ENCODE measurements around the gene FAM180A. TPM values are rescaled to one million over a fixed set of nuclear protein-coding genes. Genes with fewer than 3 reads are reported as not detected.

The FAM180A gene
- total and polyA plus RNA-seq, 10 of the 15 experiments (the other 5 are each of a cell fraction or from before 2014, with no cell fraction given), result not detected

- RAD21 ChIA-PET (ENCODE audit: unreplicated experiment), result no interaction called here
- no peak for ATAC-seq
These were observed 43.7 kb upstream of the FAM180A start for GRCh38 chr7:135792363-135792668.

GRCh38 chr7:135791543-135792362 lies 43.1 kb upstream of the FAM180A start:
- ChIA-PET RAD21 (ENCODE audit: unreplicated experiment) (interaction anchor here (1.3 kb wide), 1 partner anchor 219 kb away, joined by 3 read pairs; no protein-coding TSS in a partner anchor), POLR2A (no interaction called here), SMC1A (ENCODE audit: uncharacterized antibody, unreplicated experiment) (no interaction called here), CTCF (interaction anchor here (0.9 kb wide), 1 partner anchor 64 kb away, joined by 3 read pairs; the partner anchor contains the start of gene SLC13A4)
- no TSS peak for BruUV-seq (replicated peaks)
- H3K4me1 ChIP-seq (ENCODE audit: control insufficient read depth, insufficient read depth, low read length), result no peaks in the 10 kb centered on the region
- H3K4me2 ChIP-seq (ENCODE audit: control insufficient read depth, insufficient read depth), result no peak overlapping the region
- H3K27ac ChIP-seq (ENCODE audit: control insufficient read depth, insufficient read depth), result no peak overlapping the region
- H2AFZ ChIP-seq (ENCODE audit: control insufficient read depth, low read depth, low read length), result no peak overlapping the region
- no peak overlapping the region for H3K9ac ChIP-seq (ENCODE audit: control insufficient read depth, insufficient read depth, low read length)
- no peaks in the 10 kb centered on the region for H3K36me3 ChIP-seq (ENCODE audit: control insufficient read depth in 2 of 2, insufficient read depth in 2 of 2, low read length in 1 of 2)
- WGBS (ENCODE audit: insufficient coverage, insufficient replicate concordance, low lambda C conversion rate, missing lambda C conversion rate), result 42% methylated on average over 7 of the region's 7 CpGs
- H3K27me3 ChIP-seq (replicated peaks in 1 of 2; ENCODE audit: control insufficient read depth in 2 of 2, insufficient read depth in 2 of 2, low read length in 1 of 2), result no peaks in the 10 kb centered on the region
- no peak overlapping the region for H3K4me3 ChIP-seq
- intact Hi-C loops (cut with micrococcal nuclease; ENCODE audit: unreplicated experiment), result no loop called here
- H4K20me1 ChIP-seq (ENCODE audit: control insufficient read depth, insufficient read depth), result no peaks in the 10 kb centered on the region
- no peak for FAIRE-seq
- no peak for DNase-seq (ENCODE audit: low read depth, low spot score)
- in situ Hi-C loops (cut with MboI), result no loop called here
- ATAC-seq, result no peak
- no peaks in the 10 kb centered on the region for H3K9me3 ChIP-seq (replicated peaks; ENCODE audit: control insufficient read depth, insufficient read depth, low read length)
- no peaks in the 10 kb centered on the region for H3K79me2 ChIP-seq (ENCODE audit: control insufficient read depth, insufficient read depth, low read length)
- TF ChIP-seq SUPT20H (IDR thresholded peaks at IDR 0.05; ENCODE audit: borderline replicate concordance, control insufficient read depth, low read depth, low read length) (no peak), HDAC6 (IDR thresholded peaks at IDR 0.05; ENCODE audit: unreplicated experiment) (no peak), ZBTB11 (CRISPR knock-in tag; IDR thresholded peaks at IDR 0.05) (no peak), ZNF687 (IDR thresholded peaks at IDR 0.05) (no peak), CREB1 (IDR thresholded peaks at IDR 0.05; ENCODE audit: low read depth) (no peak)

More at GRCh38 chr7:135792363-135792668, 43.7 kb upstream of the FAM180A start:
- Histone ChIP-seq H3K4me3 (no peak overlapping the region), H3K9me3 (replicated peaks; ENCODE audit: control insufficient read depth, insufficient read depth, low read length) (no peaks in the 10 kb centered on the region), H2AFZ (ENCODE audit: control insufficient read depth, low read depth, low read length) (no peak overlapping the region), H3K9ac (ENCODE audit: control insufficient read depth, insufficient read depth, low read length) (no peak overlapping the region), H3K27me3 (replicated peaks in 1 of 2; ENCODE audit: control insufficient read depth in 2 of 2, insufficient read depth in 2 of 2, low read length in 1 of 2) (no peaks in the 10 kb centered on the region), H3K4me2 (ENCODE audit: control insufficient read depth, insufficient read depth) (no peak overlapping the region), H3K36me3 (ENCODE audit: control insufficient read depth in 2 of 2, insufficient read depth in 2 of 2, low read length in 1 of 2) (no peaks in the 10 kb centered on the region), H3K79me2 (ENCODE audit: control insufficient read depth, insufficient read depth, low read length) (no peaks in the 10 kb centered on the region), H3K27ac (ENCODE audit: control insufficient read depth, insufficient read depth) (no peak overlapping the region), H4K20me1 (ENCODE audit: control insufficient read depth, insufficient read depth) (no peaks in the 10 kb centered on the region), H3K4me1 (ENCODE audit: control insufficient read depth, insufficient read depth, low read length) (no peaks in the 10 kb centered on the region)
- no peak for TF ChIP-seq SREBF2 (IDR thresholded peaks at IDR 0.05; ENCODE audit: low read length)
- TF ChIP-seq KDM1A (IDR thresholded peaks at IDR 0.05; ENCODE audit: borderline replicate concordance), result no peak
- TF ChIP-seq DPF2 (IDR thresholded peaks at IDR 0.05), result no peak
- no peak for TF ChIP-seq POLR2A (IDR thresholded peaks at IDR 0.05; ENCODE audit: low read depth, low read length)
- TF ChIP-seq MAX (IDR thresholded peaks at IDR 0.05; ENCODE audit: low read depth, low read length), result no peak
- TF ChIP-seq CEBPB (IDR thresholded peaks at IDR 0.05; ENCODE audit: borderline replicate concordance in 1 of 2, low read depth in 2 of 2, low read length in 2 of 2), result no peak
- TF ChIP-seq ZBED1 (IDR thresholded peaks at IDR 0.05; ENCODE audit: borderline replicate concordance), result no peak
- FAIRE-seq (no peak), DNase-seq (ENCODE audit: low read depth, low spot score) (no peak)
- WGBS (ENCODE audit: insufficient coverage, insufficient replicate concordance, low lambda C conversion rate, missing lambda C conversion rate), result 28% methylated on average over 4 of the region's 4 CpGs
- SMC1A ChIA-PET (ENCODE audit: uncharacterized antibody, unreplicated experiment), result no interaction called here
- CTCF ChIA-PET, result no interaction called here
- POLR2A ChIA-PET, result no interaction called here
- in situ Hi-C loops (cut with MboI), result no loop called here
- no TSS peak for BruUV-seq (replicated peaks)
- intact Hi-C loops (cut with micrococcal nuclease; ENCODE audit: unreplicated experiment), result no loop called here

Measured in GM12878 (cell line).